DOHH2 (cell line): ENCODE measurements around the gene MCF2L.

Source experiments
- CTCF ChIP-seq: fragments of 200-600 bp; sonication (generic); IDR thresholded peaks from one replicate; pipeline ENCODE4 v1.5.1; 2014; ENCODE audit warnings: antibody characterized with exemption, mild to moderate bottlenecking, low read depth, low read length; ENCODE audit not compliant: poor library complexity, severe bottlenecking
- EZH2phosphoT487 ChIP-seq: fragments of 200-600 bp; sonication (generic); IDR thresholded peaks from 2 replicates; pipeline ENCODE4 v1.6.1; 2017; ENCODE audit warnings: borderline replicate concordance, mild to moderate bottlenecking, antibody characterized with exemption, low read length, moderate library complexity, mixed read lengths

GRCh38 chr13:113124211-113124970, 155.4 kb downstream of the MCF2L start:
- TF ChIP-seq CTCF, result no peak
- TF ChIP-seq EZH2phosphoT487, result no peak
